Skin of body (tissue), 2 donors: ENCODE measurements around the gene RARRES2. TPM values are rescaled to one million over a fixed set of nuclear protein-coding genes. Genes with fewer than 3 reads are reported as not detected.
"Not testable (repeated sequence)": the region's sequence is repeated elsewhere in the genome, so short reads cannot be mapped to it uniquely, and the experiment has no call there.

Experiments
- DNase-seq: peaks from one replicate; lab custom pipeline; 2025; lab: John Stamatoyannopoulos, UW
- total RNA-seq: library from RNA; depleted of rRNA; stranded (reverse); fragments of >200 nt; gene quantifications from one replicate; pipeline ENCODE4 v1.2.3, GENCODE V29; 2014

RARRES2 gene
- total RNA-seq: 78.2 TPM

DNA sequence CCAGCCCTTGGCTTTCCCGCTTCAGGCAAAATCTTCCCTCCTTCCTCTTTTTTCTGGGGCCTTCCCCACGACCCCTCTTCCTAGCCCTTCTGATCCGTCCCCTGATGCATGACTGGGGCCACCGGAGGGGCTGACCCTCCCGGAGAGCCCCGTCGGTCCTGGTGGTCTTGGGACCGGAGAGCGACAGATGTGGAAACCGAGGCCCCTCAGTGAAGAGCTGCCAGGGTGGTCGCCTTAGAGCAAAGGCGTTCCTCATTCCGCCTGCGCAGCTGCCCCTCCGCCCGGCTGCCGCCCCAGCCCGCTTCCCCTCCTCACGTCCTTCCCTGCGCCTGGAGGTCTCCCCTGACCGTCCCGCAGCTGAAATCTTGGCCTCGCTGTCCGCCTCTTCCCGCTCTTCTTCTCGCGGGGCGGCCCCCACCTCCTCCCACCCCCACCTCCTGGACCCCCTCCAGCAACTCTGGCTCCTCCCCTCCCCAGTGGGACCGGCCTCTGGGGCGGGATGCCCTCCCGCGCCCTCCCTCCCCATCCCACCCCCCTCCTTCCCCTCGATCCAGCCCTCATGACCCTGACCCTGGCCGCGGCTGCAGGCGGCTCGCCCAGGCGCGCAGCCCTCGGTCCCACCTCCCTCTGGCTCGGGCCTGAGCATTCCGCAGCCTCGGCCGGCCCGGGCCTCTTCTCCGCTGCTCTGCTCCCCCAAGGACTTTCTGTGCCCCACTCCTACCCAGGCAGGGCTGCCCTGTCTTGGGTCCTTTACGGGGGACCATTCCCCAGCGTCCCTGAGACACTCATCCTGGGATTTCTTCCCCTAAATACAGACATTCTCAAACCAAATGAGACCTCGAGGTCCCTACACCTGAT is at the start of gene RARRES2:
Gene RARRES2 (minus strand): TSS at position 367 of the 858 bp plus-strand sequence. CDS start 1,020 bp downstream, outside the sequence.
- DNase-seq: no peak

DNA sequence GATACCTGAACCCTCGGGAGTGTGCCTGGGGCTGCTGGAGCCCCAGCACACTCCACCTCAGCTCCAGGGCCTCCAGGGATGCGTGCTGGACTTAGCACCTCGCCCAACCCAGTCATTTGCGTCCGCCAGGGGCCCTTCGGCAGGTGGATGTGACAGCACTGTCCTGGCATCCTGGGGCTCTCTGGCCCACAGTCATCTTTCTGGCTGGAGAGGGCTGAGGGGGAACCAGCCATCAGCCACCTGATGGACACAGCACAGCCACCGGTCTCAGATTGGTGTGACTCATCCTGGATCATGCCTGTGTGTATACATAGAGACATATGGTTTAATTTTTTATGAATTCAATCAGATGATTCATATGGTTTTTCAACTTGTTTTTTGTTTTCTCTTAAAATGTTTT is 48.8 kb upstream of the RARRES2 start:
- DNase-seq: no peak

DNA sequence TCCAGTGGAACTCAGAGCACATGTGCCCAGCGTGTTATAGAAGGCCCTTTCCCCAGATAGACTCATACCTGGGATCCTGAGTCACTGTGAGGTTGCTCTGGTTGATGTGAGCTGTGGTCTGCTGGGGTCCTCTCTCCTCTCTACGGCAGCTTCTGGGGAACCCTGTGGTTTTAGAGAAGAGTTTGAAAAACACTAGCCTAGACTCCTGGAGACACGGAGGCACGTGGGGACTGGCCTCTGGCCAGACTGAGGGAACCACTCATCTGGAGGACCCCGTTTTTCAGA is 48.0 kb upstream of the RARRES2 start:
- no peak for DNase-seq

DNA sequence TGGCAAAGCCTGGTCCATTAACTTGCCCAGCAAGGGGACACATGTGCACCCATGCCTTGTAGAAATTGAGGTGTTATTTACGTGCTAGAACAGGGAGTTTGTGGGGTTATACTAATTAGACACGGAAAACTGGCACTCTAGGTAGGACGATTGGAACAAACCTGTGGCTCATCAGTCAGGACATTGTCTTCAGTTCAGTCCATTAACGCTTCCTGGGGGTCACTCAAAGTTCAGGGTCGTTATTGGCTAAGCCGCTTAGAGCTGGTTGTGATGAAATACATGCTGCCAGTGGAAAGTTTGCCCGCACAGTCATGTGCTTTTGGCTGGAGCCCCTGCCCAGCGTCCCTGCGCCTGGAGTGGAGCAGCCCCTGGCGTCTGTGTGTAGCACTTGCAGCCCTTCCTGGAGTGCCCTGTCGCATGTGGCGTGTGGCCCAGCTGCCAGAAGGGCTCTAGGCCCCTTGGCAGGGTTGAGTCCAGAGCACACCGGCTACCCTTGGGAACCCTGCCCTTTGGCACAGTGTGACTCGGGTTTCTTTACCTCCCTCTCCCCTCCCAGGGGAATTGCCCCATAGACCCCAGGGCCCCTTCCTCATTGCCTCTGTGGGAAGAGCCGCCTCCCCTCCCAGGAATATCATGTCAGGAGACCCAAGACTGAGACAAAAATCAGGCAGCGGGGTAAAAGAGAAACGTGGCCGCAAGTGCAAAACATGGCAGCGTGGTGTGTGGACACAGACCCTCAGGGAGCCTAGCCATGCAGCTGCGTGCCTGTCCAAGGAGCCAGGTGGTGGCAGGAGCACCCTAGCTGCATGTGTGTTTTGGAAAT is 47.5 kb upstream of the RARRES2 start:
- DNase-seq: no peak

DNA sequence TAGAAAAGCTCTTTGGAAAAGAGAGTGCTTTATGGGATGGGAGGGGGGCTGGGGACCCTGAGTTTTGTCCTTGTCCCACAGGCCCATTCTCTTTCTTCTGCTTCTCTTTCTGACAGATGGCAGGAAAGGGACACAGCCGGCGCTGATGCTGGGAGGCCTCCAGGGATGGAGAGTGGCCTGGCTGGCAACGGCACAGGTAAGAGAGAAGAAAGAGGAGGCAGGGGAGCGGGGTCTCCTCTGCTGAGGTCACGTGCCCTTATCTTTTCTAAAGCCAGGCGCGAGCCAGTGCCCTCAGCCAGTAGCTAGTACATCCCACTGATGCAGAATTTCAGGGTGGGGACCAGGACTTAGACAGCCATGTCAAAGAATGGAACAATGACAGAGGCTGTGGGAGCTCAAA is 46.9 kb upstream of the RARRES2 start:
- DNase-seq: no peak

DNA sequence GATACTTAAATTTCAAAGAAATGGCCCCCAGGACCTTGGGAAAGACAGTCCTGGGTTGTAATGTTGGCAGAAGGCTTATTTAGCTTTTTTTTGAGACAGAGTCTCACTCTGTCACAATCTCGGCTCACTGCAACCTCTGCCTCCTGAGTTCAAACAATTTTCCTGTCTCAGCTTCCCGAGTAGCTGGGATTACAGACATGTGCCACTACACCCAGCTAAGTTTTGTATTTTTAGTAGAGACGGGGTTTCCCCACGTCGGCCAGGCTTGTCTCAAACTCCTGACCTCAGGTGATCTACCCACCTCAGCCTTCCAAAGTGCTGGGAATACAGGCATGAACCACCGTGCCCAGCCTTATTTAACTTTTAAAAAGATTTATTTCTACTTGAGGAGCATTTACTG is 44.5 kb upstream of the RARRES2 start:
- DNase-seq: not testable (repeated sequence)

DNA sequence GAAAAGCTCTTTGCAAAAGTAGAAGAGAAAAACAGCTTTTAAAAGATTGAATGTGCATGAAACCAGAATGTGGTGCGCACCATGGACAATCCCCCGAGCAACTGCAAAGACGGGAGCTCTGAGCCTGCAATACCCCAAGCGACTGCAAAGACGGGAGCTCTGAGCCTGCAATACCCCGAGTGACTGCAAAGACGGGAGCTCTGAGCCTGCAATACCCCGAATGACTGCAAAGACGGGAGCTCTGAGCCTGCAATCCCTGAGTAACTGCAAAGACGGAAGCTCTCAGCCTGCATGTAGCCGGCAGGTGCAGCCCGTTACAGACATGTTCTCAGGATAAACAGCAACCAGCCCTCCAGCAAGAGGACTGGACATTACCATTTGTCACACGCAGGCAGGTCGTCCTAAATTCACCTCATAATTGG is 43.9 kb upstream of the RARRES2 start:
- DNase-seq: no peak

DNA sequence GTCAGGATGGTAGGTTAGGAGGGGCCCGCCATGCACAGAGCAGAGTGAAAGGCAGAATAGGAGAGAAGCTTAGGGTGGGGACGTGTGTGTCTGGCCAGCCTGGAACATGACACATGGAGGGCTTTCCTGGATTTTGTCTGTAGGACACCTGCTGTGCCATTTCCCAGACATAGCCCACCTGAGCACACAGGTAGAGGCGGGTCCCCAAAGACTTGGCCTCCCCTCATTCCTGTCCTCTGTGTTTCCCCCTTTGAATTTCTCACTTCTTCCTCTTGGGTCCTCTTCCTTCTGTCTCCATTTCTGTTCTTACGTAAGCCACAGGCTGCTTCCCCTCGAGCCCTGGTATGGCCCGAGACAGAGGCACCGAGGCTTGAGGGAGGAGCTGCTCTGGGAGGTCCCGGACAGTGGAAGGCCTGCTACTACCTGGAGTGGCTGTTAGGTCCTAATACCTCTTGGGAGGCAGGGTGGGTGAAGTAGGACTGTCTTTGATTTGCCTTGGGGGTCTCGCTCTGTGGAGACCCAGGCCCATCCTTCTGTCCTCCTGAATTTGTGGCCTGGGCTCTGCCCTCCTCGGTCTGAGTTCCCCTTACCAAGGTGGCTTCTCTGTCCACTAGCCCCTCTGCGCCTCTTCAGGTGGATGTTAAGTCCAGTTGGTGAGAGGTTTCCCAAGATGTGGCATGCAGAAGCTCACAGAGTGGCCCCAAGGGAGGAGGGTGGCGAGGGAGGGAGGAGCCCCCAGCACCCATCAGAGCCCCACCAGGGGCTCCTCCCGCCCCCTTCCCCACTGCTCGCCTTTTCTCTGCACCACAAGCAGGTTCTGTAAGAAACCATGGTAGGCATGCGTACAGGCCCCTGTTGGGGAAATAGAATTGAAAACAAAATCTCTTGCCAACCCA is 43.2 kb upstream of the RARRES2 start:
- no peak for DNase-seq

DNA sequence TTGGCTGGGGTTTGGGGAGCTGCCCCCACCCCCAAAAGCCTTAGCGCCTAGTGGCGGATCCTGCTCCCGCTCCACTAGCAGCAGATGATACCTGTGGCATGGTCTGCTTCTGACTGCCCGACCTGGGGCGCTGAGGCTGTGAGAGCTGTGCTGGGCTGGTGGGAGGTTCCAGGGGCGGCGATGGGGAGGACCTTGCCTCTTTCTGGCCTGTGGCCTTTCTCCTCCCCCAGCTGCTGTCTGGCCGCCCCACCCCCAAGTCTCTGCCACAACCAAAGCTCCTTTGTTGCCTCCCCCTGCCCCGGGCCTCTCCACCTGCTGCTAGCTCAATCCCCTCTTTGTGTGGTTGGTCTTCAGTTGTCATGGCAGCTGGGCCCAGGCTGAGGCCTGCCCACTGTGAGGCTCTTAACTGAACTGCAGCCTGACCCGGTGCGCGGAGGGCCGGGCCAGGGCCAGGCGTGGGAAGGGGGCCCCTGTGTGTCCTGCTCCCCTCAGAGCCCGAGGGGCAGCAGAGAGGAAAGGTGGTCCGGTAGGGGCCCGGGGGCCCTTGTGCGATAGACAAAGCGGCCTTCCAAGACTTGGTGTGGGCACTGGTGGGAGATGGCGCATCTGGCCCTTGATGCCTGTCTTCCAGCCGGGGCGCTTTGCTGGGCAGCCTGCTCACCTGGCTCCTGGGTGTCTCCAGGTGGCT is 42.4 kb upstream of the RARRES2 start:
- peak; percentile 20 for DNase-seq

DNA sequence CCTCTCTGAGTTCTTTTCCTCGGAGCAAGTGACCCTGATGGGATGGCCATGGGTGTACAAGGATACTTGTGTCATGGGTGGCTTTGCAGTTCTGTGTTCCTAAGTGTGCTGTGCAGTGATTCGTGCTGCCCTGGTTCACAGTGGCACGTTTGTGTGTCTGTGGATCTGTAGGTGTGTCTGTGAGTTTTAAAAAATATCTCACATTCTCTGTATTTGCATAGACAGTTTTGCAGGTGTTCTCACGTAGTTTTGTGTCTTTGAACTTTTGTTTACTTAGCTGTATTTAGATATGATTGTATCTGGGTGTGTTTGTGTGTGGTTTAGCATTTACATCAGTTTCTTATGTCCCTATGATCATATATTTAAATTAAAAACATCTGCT is 41.4 kb upstream of the RARRES2 start:
- no peak for DNase-seq

DNA sequence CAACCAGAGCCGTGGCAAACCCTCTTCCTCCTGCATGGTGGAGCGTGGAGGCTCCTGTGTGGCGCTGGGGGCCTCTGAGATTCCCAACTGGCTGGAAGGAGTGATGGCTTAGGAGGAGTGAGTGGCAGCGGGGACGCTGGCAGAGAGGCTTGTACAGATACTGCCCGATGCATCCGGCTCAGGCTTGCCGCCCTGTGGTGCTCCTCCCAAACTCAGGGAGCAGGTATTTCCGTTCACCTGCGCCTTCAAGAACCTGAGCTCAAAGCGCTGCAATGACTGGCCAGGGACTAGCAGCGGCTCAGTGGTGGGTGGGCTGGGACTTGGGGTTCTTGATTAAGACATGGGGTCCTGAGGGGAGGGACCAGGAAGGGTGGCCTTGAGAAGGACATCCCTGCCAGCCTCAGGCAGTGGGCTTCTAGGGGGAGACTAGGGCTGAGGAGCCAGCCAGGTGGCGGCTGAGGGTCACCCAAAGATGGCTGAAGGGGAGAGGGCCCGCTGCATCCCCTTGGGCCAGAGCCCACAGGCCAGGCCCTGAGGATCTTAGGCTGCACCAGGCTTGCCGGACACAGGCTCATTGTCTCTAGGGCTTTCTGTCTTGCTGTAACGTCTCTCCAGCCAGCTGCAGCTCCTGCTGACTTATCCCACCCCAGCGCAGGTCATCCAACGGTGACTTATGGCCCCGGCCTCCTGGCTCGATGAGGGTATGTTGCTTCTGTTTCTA is 40.9 kb upstream of the RARRES2 start:
- DNase-seq: no peak

DNA sequence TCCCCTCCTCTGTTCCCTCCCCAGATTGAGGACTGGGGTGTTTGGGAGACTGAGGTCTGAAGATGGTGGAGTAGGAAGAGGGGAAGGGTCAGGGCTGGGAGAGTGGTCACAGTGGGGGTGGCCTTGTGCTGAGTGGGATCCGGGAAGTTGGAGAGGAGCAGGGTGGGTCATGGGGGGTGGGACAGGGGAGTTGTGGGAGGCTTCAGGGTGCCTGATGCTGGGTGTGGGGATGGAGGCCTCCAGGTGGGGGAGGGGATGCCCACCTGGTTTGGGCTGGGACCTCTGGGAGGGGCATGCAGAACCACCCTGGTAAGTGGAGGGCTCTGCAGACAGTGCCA is 40.3 kb upstream of the RARRES2 start:
- DNase-seq: no peak

DNA sequence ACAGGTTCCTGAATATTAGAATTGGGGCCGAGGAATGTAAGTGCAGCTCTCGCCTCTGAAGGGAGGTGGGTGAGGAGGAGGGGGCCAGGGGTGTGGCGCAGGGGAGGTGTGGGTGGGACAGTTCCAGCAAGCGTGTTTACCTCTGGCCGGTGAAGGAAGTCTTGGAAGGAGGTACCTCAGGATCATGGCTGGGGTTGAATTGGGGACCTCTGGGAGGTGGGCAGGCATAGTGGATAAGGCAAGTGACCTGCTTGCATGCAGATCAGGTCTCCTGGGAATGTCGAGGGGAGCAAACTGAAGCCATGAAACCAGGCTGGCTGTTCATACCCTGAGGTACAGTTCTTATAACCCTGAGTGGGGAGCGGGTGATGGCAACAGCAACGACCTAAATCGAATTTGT is 39.7 kb upstream of the RARRES2 start:
- DNase-seq: no peak

DNA sequence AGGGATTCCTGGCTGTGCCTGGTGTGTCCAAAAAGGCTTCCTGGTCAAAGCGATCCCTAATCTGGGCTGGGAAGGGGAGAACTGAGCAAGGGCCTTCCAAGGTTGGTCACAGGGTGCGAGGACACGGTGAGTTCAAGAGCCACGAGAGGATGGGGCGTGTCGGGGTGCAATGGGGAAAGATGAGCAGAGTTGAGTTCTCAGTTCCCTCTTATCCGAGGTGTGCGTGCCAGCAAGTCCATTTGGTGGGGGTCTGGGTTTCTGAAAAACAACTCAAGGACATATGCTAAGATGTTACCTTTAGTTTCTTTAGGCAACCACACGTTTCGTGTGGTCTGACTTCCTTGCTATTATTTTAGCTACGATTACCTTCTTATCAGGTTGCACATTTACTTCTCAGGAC is 39.0 kb upstream of the RARRES2 start:
- no peak for DNase-seq

DNA sequence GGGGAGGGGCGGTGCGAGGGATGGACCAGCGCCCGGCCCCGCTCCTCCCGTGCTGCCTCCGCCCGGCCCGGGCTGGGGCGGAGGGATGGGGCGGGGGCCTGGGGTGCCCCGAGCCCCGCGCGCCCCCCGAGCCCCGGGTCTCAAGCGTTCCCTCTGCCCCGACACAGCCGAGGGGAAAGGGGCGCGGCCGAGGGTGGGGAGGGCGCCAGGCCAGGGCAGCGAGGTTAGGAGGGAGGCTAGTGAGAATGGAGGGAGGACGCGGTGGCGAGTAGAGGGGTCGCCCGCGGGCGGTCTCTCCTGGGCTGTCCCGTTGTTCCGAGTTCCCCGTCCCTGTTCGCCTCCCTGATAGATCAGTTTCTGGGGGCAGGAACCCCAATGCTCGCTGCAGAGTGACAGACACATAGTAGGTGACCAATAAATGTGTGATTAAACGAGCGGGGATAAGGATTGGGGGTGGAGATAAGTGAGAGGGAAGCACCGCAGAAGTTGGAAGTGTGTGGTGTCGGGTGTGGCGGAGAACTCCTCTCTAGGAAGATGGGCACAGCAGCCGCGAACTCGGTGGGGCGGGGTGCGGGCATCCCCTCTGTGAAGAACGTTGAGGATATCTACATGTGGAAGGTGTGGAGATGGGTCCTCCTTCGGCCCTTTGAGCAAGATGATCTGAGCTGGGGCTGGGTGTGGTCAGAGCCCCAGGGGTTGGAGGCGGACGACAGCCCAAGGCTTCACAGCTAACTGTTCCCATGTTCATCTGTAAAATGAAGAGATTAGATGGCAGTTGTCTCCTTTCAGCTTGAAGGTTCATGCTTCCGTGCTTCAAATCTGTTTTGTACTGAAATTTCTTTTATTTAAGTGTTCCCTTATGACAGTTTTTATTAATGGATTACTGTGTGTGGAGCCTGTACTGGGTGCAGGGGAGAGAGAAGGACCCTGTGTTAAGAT is 38.3 kb upstream of the RARRES2 start:
- no peak for DNase-seq

DNA sequence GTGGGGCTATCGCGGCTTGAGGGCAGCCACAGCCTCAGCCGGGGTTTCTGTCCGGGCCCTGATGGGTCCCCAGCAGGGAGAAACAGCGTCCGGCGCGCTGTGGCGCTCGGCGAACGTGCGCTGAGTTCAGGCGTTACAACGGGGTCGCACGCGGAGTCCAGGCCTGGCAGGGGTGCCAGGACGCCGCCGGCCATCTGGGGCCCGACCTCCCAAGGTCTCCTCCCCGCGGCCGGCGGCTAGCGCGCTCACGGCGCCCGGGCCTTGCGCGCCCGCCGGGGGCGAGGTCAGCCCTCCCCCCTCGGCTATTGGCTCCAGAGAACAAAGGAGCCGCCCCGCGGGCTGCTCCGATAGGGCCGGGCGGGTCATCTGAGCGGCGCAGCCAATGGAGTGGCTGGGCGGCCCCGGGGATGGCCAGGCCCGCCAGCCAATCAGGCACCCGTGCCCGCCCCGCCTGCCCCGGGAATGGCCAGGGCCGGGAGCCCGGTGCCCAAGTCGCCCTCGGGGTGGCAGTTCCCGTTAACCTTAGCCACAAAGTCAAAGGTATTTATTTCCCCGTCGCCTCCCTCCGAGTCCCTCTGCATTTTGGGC is 37.5 kb upstream of the RARRES2 start, which contains the start of gene ZNF775:
Gene ZNF775 (plus strand): TSS at position 478 of the 588 bp plus-strand sequence. CDS start 9,141 bp downstream, outside the sequence.
- peak; percentile 90 for DNase-seq

DNA sequence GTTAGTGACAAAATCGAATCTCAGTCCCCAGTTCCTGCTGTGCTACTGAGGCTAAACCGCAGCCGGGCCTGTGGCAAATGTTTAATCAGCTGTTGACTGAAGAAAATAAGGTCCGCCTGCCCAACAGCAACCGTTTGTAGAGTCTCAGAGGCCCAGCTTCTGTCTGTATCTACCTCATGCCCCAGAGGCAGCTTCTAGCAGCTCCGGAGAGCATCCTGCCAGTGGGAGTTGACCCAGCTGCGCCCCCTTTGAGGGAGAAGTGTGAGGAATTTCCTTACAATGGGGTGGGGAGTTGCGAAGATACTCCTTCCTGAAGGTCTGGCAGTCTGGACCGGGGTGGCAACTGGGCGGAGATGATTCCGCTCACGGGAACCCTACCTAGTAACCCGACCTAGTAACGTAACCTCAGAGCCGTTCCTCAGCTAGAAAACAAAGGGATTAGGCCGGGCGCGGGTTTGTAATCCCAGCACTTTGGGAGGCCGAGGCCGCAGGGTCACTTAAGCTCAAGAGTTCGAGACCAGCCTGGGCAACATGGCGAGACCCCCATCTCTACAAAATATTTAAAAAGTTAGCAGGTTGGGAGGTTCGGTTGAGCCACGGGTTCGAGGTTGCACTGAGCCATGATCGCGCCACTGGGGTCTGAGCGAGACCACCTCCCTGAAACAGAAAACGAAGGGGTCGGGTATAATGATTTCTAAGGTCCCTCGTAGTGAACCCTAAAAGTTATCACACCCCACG is 36.9 kb upstream of the RARRES2 start:
- DNase-seq: no peak

DNA sequence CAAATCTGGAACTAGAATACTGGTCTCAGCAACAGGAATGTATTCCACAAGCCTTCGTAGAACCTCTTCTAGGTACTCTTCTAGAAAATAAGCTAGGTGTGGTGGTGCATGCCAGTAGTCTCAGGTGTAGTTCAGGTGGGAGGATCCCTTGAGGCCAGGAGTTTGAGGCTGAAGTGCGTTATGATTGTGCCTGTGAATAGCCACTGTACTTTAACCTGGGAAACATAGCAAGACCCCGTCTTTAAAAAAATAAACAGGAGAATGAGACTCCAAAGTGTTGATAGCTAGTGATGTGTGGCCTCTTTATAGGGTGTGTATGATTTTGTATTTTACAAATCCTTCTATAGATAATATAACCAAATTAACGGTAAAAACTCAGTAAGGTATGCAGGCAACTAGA is 36.2 kb upstream of the RARRES2 start:
- no peak for DNase-seq
